NCI-H748 (cell line): Measurements from ENCODE around the gene ATP6V0D1.
"Not testable (repeated sequence)": the region's sequence is repeated elsewhere in the genome, so short reads cannot be mapped to it uniquely, and the experiment has no call there.

Source experiments
- DNase-seq: peaks from one replicate; lab custom pipeline; 2025; ENCODE audit not compliant: unreplicated experiment; lab: John Stamatoyannopoulos, UW

The ATP6V0D1 gene

GRCh38 chr16:67480833-67481560 is at the start of gene ATP6V0D1:
Gene ATP6V0D1 (minus strand): TSS chr16:67481157. CDS start chr16:67481086, 71 bp downstream.
- peak; percentile 94 for DNase-seq

- DNase-seq = peak; percentile 54
Measured at GRCh38 chr16:67530013-67530939, 49.3 kb upstream of the ATP6V0D1 start.

GRCh38 chr16:67529582-67530012 is 48.6 kb upstream of the ATP6V0D1 start:
- peak; percentile 51 for DNase-seq

GRCh38 chr16:67528870-67529581 is 48.1 kb upstream of the ATP6V0D1 start:
- DNase-seq = peak; percentile 56

DNA sequence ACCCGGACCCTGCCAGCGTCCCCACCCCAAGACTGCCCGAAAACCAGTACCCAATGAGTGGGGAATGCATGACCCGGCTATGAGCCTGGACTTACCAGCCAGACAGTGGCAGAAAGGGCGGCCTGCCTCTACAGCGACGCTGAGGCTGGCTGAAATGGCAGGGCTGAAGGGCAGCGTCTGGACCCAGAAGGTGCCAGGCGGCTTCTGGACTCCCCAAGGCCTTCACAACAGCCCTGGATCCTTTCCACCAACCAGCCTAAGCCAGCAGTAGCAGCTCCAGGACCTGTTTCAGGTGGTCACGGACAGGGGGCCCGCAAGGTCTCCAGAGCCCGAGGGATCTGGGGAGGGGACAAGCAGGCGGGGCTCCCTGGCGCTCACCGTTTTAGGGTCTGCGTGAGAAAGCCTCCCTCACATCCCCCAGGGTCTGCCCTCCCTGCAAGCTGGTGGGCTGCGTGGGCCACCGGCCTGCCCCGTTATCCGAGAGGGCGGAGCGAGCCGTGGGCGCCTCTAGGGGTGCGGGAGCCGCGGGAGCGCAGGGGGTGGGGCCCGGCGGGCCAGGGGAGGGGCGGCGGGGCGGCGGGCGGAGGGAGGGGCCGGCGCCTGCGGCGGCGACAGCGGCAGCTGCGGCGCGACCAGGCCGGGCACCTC is 47.4 kb upstream of the ATP6V0D1 start, which contains the start of gene RIPOR1:
TSS of gene RIPOR1 (plus strand) at position 608 of the 648 bp plus-strand sequence. CDS start 9,618 bp downstream, outside the sequence.
- DNase-seq = peak; percentile 56

DNA sequence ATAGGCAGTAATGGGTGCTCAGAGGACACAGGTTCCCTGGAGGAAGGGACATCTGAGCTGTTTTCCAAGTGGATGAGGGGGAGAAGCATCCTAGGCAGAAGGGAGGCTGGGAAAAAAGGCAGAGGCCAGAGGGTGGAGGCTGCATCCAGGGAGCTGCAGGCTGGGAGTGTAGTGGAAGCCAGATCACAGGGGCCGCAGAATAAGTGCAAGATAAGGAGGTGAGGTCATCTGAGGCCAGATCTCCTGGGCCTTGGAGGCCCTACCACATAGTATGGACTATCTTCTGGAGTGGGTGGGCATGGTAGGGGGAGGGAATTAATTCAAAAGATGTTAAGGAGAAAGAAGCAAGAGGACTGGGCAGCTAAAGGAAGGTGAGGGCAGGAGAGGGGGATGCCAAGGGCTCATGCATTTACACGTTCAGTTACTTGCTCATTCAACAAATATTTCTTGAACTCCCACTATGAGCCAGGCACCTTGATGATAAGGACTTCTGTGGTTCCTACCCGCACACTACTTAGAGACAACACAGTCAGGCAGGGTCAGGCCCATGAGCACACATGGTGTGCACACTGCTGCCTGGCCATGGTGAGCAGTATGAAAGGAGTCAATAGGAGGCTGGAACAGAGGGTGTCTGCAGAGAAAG is 45.3 kb upstream of the ATP6V0D1 start:
- no peak for DNase-seq

GRCh38 chr16:67525176-67525860 is 44.4 kb upstream of the ATP6V0D1 start:
- DNase-seq = no peak

DNA sequence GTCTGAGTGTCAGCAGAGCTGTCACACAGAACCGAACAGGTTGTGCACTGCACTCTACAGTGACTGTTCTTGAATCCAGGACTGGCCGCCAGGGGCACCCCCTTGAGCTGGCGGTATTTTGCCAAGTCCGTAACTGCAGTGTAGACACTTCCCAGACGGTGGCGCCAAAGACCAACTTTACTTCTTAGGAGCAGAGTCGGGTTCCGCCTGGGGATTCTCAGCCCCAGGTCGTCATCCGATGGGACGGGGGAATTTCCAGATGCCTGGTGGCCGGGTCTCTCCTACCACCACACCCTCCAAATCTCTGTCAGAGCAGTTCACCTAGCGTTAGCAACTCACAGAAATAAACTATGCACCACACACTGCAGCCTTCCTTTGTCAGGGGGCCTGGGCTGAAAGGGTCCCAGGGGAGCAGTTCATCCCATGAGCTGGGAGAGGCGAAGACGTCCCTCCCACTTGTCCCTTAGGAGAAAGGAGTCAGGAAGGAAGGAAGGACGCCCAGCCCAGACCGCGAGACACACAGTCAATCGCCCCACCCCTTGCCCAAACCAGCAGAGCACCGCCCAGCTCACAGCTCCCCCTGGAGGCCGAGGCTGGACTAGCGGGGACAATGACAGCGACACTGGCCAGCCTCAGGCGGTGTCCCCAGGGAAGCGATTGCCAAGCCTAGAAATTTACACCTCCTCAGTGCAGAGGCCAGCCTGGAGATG is 40.3 kb upstream of the ATP6V0D1 start:
- DNase-seq = peak; percentile 91

GRCh38 chr16:67519242-67519641 is 38.3 kb upstream of the ATP6V0D1 start:
- DNase-seq = no peak

- no peak for DNase-seq
Measured at GRCh38 chr16:67518676-67519075, 37.7 kb upstream of the ATP6V0D1 start.

DNA sequence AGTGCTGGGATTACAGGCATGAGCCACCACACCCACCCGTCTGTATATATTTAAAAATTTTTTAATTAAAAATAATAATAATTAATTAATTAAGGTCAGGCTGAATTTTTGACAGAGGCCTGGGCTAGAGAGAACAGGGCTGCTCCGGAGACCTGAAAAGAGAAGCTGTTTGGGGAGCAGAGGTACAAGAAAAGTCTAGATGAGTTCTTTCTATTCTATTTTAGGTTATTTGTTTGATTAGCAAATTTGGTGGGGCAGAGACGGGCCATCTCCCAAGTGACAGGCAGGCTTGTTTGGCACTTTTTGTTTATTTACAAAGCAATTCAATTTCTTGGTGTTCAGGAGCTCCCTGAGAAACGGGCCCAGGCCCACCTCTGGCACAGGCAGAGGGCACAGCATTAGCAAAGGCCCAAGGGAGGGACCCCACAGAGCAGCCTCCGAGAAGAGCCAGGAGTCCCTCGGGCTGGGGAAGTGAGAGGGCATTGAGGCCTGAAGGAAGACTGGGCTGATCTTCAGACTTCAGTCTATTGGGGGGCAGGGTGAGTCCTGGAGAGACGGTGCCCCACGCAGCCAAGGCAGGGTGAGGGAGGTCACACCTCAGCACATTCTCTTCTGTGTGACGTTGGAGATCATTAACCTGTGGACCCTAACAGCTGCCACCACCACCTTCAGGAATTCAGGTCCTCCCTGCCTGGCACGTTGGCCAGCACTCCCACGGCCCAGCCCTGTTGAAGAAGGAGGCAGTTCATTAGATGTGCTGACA is 36.9 kb upstream of the ATP6V0D1 start:
- DNase-seq = no peak

DNA sequence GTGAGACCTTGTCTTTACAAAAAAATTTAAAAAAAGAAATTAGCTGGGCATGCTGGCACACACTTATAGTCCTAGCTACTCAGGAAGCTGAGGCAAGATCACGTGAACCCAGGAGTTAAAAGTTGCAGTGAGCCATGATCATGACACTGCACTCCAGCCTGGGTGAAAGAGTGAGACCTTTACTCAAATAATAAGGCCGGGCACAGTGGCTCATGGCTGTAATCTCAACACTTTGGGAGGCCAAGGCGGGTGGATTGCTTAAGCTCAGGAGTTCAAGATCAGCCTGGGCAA is 36.1 kb upstream of the ATP6V0D1 start:
- DNase-seq = no peak

GRCh38 chr16:67516296-67517154 is 35.6 kb upstream of the ATP6V0D1 start:
- no peak for DNase-seq

DNA sequence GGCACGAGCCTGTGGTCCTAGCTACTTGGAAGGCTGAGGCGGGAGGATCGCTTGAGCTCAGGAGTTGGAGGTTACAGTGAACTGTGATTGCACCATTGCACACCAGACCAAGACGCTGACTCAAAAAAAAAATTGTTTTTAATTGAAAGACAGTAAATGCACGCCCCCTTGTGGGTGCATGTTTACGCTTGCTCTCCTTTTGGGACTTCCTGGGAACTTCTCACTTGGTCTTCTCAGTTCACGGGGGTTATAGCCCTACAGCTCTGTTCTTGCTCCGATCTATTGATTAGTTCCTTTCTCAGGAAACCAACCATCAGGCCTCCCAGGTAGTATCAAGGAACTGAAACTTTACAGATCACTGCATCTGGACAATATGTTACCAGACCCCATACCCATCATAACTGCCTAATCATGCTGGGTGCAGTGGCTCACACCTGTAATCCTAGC is 33.4 kb upstream of the ATP6V0D1 start:
- peak; percentile 67 for DNase-seq

DNA sequence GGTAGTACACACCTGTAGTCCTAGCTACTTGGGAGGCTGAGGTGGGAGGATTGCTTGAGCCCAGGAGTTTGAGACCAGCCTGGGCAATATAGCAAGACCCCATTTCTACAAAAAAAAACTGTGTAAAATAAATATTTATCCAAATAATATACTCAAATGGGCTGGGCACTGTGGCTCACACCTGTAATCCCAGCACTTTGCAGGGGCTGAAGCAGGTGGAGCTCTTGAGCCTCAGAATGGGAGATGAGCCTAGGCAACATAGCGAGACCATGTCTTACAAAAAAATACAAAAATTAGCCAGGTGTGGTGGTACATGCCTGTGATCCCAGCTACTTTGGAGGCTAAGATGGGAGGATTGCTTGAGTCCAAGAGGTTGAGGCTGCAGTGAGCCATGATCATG is 32.9 kb upstream of the ATP6V0D1 start:
- DNase-seq = not testable (repeated sequence)

DNA sequence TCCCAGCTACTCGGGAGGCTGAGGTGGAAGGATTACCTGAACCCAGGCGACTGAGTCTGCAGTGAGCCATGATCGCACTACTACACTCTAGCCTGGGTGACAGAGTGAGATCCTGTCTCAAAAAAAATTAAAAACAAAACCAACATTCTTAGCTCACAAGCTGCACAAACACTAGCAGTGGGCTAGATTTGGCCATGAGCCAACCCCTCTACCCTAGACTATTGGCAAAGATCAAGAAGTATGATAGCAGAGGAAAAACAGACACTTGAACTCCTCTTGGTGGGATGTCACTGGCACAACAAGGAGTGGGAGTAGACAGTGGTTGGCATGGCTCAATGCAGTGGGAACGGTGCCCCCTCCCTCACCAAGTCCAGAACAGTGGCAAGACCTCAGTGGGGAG is 28.1 kb upstream of the ATP6V0D1 start:
- DNase-seq = no peak

DNA sequence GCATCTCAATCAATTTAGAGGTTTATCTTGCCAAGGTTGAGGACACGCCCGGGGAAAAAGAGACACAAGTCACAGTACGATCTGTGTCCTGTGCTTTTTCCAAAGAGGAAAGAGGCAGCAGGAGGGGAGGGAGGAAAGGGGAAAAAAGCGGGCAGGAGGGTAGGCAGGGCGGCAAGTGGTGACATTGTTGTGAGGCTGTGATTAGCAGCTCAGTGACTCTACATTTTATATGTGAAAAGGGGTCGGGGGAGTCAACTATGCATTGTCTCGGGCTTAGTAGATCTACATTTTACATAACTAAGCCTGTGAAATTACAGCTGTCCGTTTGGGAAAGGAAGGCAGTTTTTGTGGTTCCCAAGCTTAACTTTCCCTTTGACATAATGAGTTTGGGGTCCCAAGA is 25.5 kb upstream of the ATP6V0D1 start:
- DNase-seq = no peak
